SK-N-MC (cell line): ENCODE results near the gene SERPINA5.

Experiments
- EZH2 ChIP-seq: fragments of 200-600 bp; sonication (generic); IDR thresholded peaks from one replicate; pipeline ENCODE4 v1.6.1; 2017; ENCODE audit warnings: antibody characterized with exemption
- FOXP2 ChIP-seq: optimal IDR thresholded peaks from 2 replicates; pipeline ENCODE3; 2011; ENCODE audit warnings: mild to moderate bottlenecking, moderate library complexity; ENCODE audit not compliant: insufficient read depth; ENCODE audit errors: extremely low read length, control extremely low read depth
- POLR2AphosphoS5 ChIP-seq: IDR thresholded peaks from 2 replicates; pipeline ENCODE4 v1.6.1; 2012; ENCODE audit warnings: mild to moderate bottlenecking, low read depth, low read length, borderline replicate concordance

- no peak for TF ChIP-seq EZH2
- TF ChIP-seq POLR2AphosphoS5: no peak
- TF ChIP-seq FOXP2: no peak
These were observed 35.9 kb upstream of the SERPINA5 start for GRCh38 chr14:94545131-94545841.
